NCI-H2171 (cell line): Measurements from ENCODE around the gene FUT8.
"Not testable (repeated sequence)": the region's sequence is repeated elsewhere in the genome, so short reads cannot be mapped to it uniquely, and the experiment has no call there.

Experiments
- DNase-seq: peaks from one replicate; lab custom pipeline; 2025; lab: John Stamatoyannopoulos, UW

The FUT8 gene

GRCh38 chr14:65717384-65717915, 304.9 kb downstream of the FUT8 start:
- not testable (repeated sequence) for DNase-seq

- no peak for DNase-seq
Observed at GRCh38 chr14:65718629-65719028, 306.1 kb downstream of the FUT8 start.

GRCh38 chr14:65720171-65720570, 307.6 kb downstream of the FUT8 start:
- no peak for DNase-seq

GRCh38 chr14:65720743-65721142, 308.2 kb downstream of the FUT8 start:
- DNase-seq = no peak

GRCh38 chr14:65723348-65723747, 310.8 kb downstream of the FUT8 start:
- DNase-seq = no peak

GRCh38 chr14:65728604-65729003, 316.1 kb downstream of the FUT8 start:
- no peak for DNase-seq

GRCh38 chr14:65729566-65729965, 317.0 kb downstream of the FUT8 start:
- DNase-seq = no peak

- DNase-seq = no peak
Observed at GRCh38 chr14:65731933-65732506, 319.5 kb downstream of the FUT8 start.

GRCh38 chr14:65738339-65738738, 325.8 kb downstream of the FUT8 start:
- no peak for DNase-seq

GRCh38 chr14:65745396-65746190, 333.1 kb downstream of the FUT8 start:
- DNase-seq = no peak

GRCh38 chr14:65748796-65749195, 336.3 kb downstream of the FUT8 start:
- no peak for DNase-seq

- no peak for DNase-seq
Observed at GRCh38 chr14:65749287-65749686, 336.8 kb downstream of the FUT8 start.

GRCh38 chr14:65750906-65751305, 338.4 kb downstream of the FUT8 start:
- DNase-seq = no peak

GRCh38 chr14:65751510-65751909, 339.0 kb downstream of the FUT8 start:
- no peak for DNase-seq

- DNase-seq = no peak
Observed at GRCh38 chr14:65753061-65753460, 340.5 kb downstream of the FUT8 start.

- no peak for DNase-seq
Observed at GRCh38 chr14:65755331-65755730, 342.8 kb downstream of the FUT8 start.

- DNase-seq = no peak
Observed at GRCh38 chr14:65756880-65757279, 344.4 kb downstream of the FUT8 start.

- no peak for DNase-seq
Observed at GRCh38 chr14:65769151-65769550, 356.6 kb downstream of the FUT8 start.

GRCh38 chr14:65770681-65771080, 358.2 kb downstream of the FUT8 start:
- no peak for DNase-seq

GRCh38 chr14:65771271-65771670, 358.7 kb downstream of the FUT8 start:
- no peak for DNase-seq

GRCh38 chr14:65772466-65772865, 359.9 kb downstream of the FUT8 start:
- DNase-seq = no peak

GRCh38 chr14:65772921-65773574, 360.5 kb downstream of the FUT8 start:
- DNase-seq = no peak

- no peak for DNase-seq
Observed at GRCh38 chr14:65774041-65774440, 361.5 kb downstream of the FUT8 start.
